Esophagus muscularis mucosa (tissue), 4 donors: ENCODE data around the gene CABP4. TPM values are rescaled to one million over a fixed set of nuclear protein-coding genes. Genes with fewer than 3 reads are reported as not detected.
A peak's percentile ranks its signal among the peaks of the same experiment; 100 is the strongest.

Source experiments
- DNase-seq: peaks from one replicate; pipeline ENCODE4 v3.0.0-alpha.2; 2017; ENCODE audit errors: extremely low spot score
- H3K27ac ChIP-seq, 4 donors: fragments of 200-600 bp; sonication (generic); replicated peaks in 1 of 4; 1 replicate in 3 of 4; 2 replicates in 1 of 4; pipeline ENCODE4 v1.5.1; 2016 to 2019; ENCODE audit warnings: mild to moderate bottlenecking in 1 of 4
- H3K27me3 ChIP-seq, 4 donors: fragments of 200-600 bp; sonication (generic); one replicate each; pipeline versions ENCODE4 v1.5.1 to v1.6.0; 2016 to 2019
- H3K36me3 ChIP-seq, 4 donors: fragments of 200-600 bp; sonication (generic); one replicate each; pipeline ENCODE4 v1.5.1; 2016 to 2019
- H3K4me1 ChIP-seq, 4 donors: fragments of 200-600 bp; sonication (generic); one replicate each; pipeline ENCODE4 v1.5.1; 2016 to 2019
- H3K4me3 ChIP-seq, 4 donors: fragments of 200-600 bp; sonication (generic); 1 replicate in 2 of 4; 2 replicates in 2 of 4; pipeline ENCODE4 v1.5.1; 2016 to 2019; ENCODE audit warnings: mild to moderate bottlenecking in 4 of 4, moderate library complexity in 1 of 4
- H3K9me3 ChIP-seq, 4 donors: fragments of 200-600 bp; sonication (generic); 1 replicate in 3 of 4; 2 replicates in 1 of 4; pipeline ENCODE4 v1.5.1; 2016 to 2019
- CTCF ChIP-seq, 3 experiments: fragments of 200-600 bp in 2 of 3; fragments of 450-650 bp in 1 of 3; sonication (generic) in 2 of 3; IDR thresholded peaks; one replicate each; pipeline ENCODE4 v1.5.1; 2017 to 2019; ENCODE audit warnings: antibody characterized with exemption in 3 of 3, mild to moderate bottlenecking in 2 of 3, moderate library complexity in 1 of 3
- EP300 ChIP-seq: sonication (generic); formaldehyde crosslinking; IDR thresholded peaks from one replicate; pipeline ENCODE4 v1.6.1; 2017; ENCODE audit warnings: antibody characterized with exemption
- POLR2A ChIP-seq: fragments of 450-650 bp; IDR thresholded peaks from one replicate; pipeline ENCODE4 v1.6.1; 2017; ENCODE audit warnings: antibody characterized with exemption, moderate library complexity, mild to moderate bottlenecking, low read depth
- POLR2AphosphoS5 ChIP-seq, 2 donors: sonication (generic); formaldehyde crosslinking; IDR thresholded peaks; one replicate each; pipeline ENCODE4 v1.6.1; 2017; ENCODE audit warnings: antibody characterized with exemption in 2 of 2
- WGBS: methylation state at CpG from one replicate; pipeline ENCODE4 v1.1.5; 2018; 5-methylcytosine and 5-hydroxymethylcytosine counted together
- intact Hi-C: fragments of 100-400 bp; cut with DNase I; formaldehyde crosslinking; loops from one replicate; pipeline ENCODE4 v1.15.1; 2023
- total RNA-seq, 4 donors: library from RNA; depleted of rRNA; stranded (reverse); fragments of >200 nt; gene quantifications; one replicate each; pipeline versions ENCODE4 v1.1.0 to v1.2.1, GENCODE V29; 2016

CABP4 gene
- total RNA-seq, 4 donors from 2014 or later, result 0.50 to 2.9 (median 1.5) TPM

- no peak for DNase-seq
- 97% methylated on average over 11 of the region's 16 CpGs for WGBS
- Histone ChIP-seq H3K27me3 (no peaks in the 10 kb centered on the region), H3K4me3 (no peak overlapping the region), H3K27ac (no peak overlapping the region), H3K4me1 (peaks cover 0 to 12% (median 10%) of the 10 kb centered on the region in 4 donors), H3K9me3 (no peaks in the 10 kb centered on the region), H3K36me3 (peaks cover 11 to 95% (median 73%) of the 10 kb centered on the region in 4 donors)
- no peak for TF ChIP-seq POLR2AphosphoS5 (IDR thresholded peaks at IDR 0.05)
- intact Hi-C loops, result no loop called here
Observed at GRCh38 chr11:67495234-67496005, 40.3 kb downstream of the CABP4 start.

GRCh38 chr11:67496113-67496512 lies 41.0 kb downstream of the CABP4 start:
- TF ChIP-seq CTCF (IDR thresholded peaks at IDR 0.05) (no peak), POLR2A (no peak), EP300 (no peak), POLR2AphosphoS5 (IDR thresholded peaks at IDR 0.05) (no peak)
- DNase-seq, result no peak
- Histone ChIP-seq H3K4me3 (no peak overlapping the region), H3K9me3 (no peaks in the 10 kb centered on the region), H3K4me1 (peaks cover 0 to 8% (median 5%) of the 10 kb centered on the region in 4 donors), H3K27ac (no peak overlapping the region), H3K36me3 (peaks cover 5 to 95% (median 66%) of the 10 kb centered on the region in 4 donors), H3K27me3 (no peaks in the 10 kb centered on the region)
- intact Hi-C loops, result no loop called here
- WGBS, result 94% methylated on average over 12 of the region's 12 CpGs

GRCh38 chr11:67497656-67498291 lies 42.6 kb downstream of the CABP4 start:
- Histone ChIP-seq H3K36me3 (peaks cover 5 to 93% (median 58%) of the 10 kb centered on the region in 4 donors), H3K4me3 (no peak overlapping the region), H3K27me3 (peaks cover 0 to 12% (median 0%) of the 10 kb centered on the region in 4 donors), H3K4me1 (peaks cover 0 to under 1% (median 0%) of the 10 kb centered on the region in 4 donors), H3K9me3 (no peaks in the 10 kb centered on the region), H3K27ac (no peak overlapping the region)
- WGBS, result 93% methylated on average over 14 of the region's 21 CpGs
- no peak for DNase-seq
- no peak for TF ChIP-seq CTCF (IDR thresholded peaks at IDR 0.05)
- no peak for TF ChIP-seq POLR2AphosphoS5 (IDR thresholded peaks at IDR 0.05)
- no peak for TF ChIP-seq EP300
- no peak for TF ChIP-seq POLR2A
- intact Hi-C loops, result no loop called here

GRCh38 chr11:67498544-67498972 lies 43.4 kb downstream of the CABP4 start:
- no peaks in the 10 kb centered on the region for H3K9me3 ChIP-seq
- intact Hi-C loops, result no loop called here
- TF ChIP-seq CTCF (IDR thresholded peaks at IDR 0.05) (no peak), POLR2A (no peak), EP300 (no peak), POLR2AphosphoS5 (IDR thresholded peaks at IDR 0.05) (peak in 1 of 2 donors; percentile 18)
- peaks cover 3 to 86% (median 50%) of the 10 kb centered on the region in 4 donors for H3K36me3 ChIP-seq
- DNase-seq, result no peak
- 92% methylated on average over 12 of the region's 21 CpGs for WGBS
- no peak overlapping the region for H3K4me3 ChIP-seq
- H3K4me1 ChIP-seq, result peaks cover 1 to 9% (median 4%) of the 10 kb centered on the region in 4 donors
- peaks cover 0 to 20% (median under 1%) of the 10 kb centered on the region in 4 donors for H3K27me3 ChIP-seq
- no peak overlapping the region for H3K27ac ChIP-seq

- 97% methylated on average over 14 of the region's 26 CpGs for WGBS
- Histone ChIP-seq H3K27ac (no peak overlapping the region), H3K4me1 (peaks cover 3 to 22% (median 18%) of the 10 kb centered on the region in 4 donors), H3K27me3 (peaks cover 0 to 34% (median 3%) of the 10 kb centered on the region in 4 donors), H3K9me3 (no peaks in the 10 kb centered on the region), H3K36me3 (peaks cover 0 to 72% (median 39%) of the 10 kb centered on the region in 4 donors), H3K4me3 (no peak overlapping the region)
- TF ChIP-seq EP300 (no peak), CTCF (IDR thresholded peaks at IDR 0.05) (no peak), POLR2AphosphoS5 (IDR thresholded peaks at IDR 0.05) (no peak), POLR2A (no peak)
- DNase-seq, result no peak
- intact Hi-C loops, result loop anchor here (10.0 kb wide), 1 partner anchor 145 kb away; the partner anchor contains the start of gene POLD4
Observed at GRCh38 chr11:67499808-67500483, 44.8 kb downstream of the CABP4 start.
